Measurements from ENCODE around the gene AGBL1.

AGBL1 gene

DNA sequence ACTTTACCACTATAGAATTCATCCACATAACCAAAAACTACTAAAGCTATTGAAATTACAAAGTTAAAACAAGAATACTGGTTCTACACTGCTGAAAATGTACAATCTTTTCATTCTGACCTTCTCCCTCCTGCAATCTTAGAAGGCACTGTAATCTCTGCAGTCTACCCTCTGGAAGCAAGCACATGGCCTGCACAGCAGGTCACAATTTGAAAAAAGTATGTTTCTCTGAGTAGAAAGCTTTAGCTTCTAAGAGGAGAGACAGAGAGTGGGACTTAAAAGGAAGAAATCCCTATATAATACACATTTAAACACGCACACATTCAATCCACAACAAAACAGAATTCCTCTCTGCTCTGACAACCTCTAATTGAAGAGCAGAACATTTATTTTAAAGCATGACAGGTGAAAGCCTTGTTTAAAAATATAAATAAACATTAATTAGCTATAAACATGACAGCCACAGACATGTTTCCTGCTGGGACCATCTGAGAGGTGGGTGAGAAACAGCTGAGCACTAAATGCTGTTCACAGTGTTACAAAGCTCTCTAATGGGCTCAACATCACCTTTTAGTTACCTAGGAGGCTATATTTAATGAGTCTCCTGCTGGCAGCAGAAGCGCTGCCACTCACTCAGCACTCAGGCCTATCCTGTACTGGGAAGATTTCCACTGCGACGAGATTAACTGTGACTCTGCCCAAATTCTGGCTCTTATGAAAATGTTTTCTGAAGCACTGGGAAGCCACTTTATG is 447.4 kb downstream of the AGBL1 start:
- TF ChIP-seq FOXM1 (IDR thresholded peaks at IDR 0.05; ENCODE audit: borderline replicate concordance, low read depth) (no peak), TAF1 (IDR thresholded peaks at IDR 0.05; ENCODE audit: low read depth) (no peak), YY1 (IDR thresholded peaks at IDR 0.05; ENCODE audit: low read depth) (no peak), CREB1 (IDR thresholded peaks at IDR 0.05; ENCODE audit: low read depth) (no peak), TCF12 (IDR thresholded peaks at IDR 0.05; ENCODE audit: low read depth) (no peak), NFIC (IDR thresholded peaks at IDR 0.05) (no peak), TEAD4 (IDR thresholded peaks at IDR 0.05) (no peak), ZBTB7A (IDR thresholded peaks at IDR 0.05; ENCODE audit: low read depth) (no peak), RAD21 (IDR thresholded peaks at IDR 0.05; ENCODE audit: low read depth) (no peak)
- TF ChIP-seq, protein P1, sequence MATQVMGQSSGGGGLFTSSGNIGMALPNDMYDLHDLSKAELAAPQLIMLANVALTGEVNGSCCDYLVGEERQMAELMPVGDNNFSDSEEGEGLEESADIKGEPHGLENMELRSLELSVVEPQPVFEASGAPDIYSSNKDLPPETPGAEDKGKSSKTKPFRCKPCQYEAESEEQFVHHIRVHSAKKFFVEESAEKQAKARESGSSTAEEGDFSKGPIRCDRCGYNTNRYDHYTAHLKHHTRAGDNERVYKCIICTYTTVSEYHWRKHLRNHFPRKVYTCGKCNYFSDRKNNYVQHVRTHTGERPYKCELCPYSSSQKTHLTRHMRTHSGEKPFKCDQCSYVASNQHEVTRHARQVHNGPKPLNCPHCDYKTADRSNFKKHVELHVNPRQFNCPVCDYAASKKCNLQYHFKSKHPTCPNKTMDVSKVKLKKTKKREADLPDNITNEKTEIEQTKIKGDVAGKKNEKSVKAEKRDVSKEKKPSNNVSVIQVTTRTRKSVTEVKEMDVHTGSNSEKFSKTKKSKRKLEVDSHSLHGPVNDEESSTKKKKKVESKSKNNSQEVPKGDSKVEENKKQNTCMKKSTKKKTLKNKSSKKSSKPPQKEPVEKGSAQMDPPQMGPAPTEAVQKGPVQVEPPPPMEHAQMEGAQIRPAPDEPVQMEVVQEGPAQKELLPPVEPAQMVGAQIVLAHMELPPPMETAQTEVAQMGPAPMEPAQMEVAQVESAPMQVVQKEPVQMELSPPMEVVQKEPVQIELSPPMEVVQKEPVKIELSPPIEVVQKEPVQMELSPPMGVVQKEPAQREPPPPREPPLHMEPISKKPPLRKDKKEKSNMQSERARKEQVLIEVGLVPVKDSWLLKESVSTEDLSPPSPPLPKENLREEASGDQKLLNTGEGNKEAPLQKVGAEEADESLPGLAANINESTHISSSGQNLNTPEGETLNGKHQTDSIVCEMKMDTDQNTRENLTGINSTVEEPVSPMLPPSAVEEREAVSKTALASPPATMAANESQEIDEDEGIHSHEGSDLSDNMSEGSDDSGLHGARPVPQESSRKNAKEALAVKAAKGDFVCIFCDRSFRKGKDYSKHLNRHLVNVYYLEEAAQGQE (IDR thresholded peaks at IDR 0.05; ENCODE audit: low read depth) = no peak
- TF ChIP-seq, protein P2, sequence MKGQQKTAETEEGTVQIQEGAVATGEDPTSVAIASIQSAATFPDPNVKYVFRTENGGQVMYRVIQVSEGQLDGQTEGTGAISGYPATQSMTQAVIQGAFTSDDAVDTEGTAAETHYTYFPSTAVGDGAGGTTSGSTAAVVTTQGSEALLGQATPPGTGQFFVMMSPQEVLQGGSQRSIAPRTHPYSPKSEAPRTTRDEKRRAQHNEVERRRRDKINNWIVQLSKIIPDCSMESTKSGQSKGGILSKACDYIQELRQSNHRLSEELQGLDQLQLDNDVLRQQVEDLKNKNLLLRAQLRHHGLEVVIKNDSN (IDR thresholded peaks at IDR 0.05) = no peak

DNA sequence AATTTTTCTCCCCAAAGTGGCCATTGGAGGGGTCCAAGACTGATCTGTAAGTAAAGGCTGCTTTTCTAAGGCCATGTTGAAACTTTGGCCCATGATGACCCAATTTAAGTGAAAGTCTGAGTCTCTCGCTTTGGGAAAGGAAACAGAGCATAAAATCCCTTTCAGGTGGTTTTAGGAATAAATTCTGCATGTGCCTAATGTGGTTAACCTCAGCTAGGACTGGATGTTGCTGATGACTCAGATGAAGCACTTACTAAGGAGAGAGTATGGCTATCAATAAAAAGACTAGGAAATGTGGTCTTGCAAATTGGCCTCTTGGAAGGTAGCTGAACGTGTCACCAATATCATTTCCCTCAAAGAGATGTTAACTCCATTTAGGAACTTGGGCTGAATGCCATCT is 458.5 kb downstream of the AGBL1 start:
- TF ChIP-seq EP300 (IDR thresholded peaks at IDR 0.05; ENCODE audit: borderline replicate concordance) (no peak), EGR1 (IDR thresholded peaks at IDR 0.05) (no peak), FOXM1 (IDR thresholded peaks at IDR 0.05; ENCODE audit: borderline replicate concordance, low read depth) (no peak), TAF1 (IDR thresholded peaks at IDR 0.05; ENCODE audit: low read depth) (no peak), YY1 (IDR thresholded peaks at IDR 0.05; ENCODE audit: low read depth) (no peak), TCF12 (IDR thresholded peaks at IDR 0.05; ENCODE audit: low read depth) (no peak), ZBTB7A (IDR thresholded peaks at IDR 0.05; ENCODE audit: low read depth) (no peak)
- TF ChIP-seq, protein P1 (IDR thresholded peaks at IDR 0.05; ENCODE audit: low read depth) = no peak

DNA sequence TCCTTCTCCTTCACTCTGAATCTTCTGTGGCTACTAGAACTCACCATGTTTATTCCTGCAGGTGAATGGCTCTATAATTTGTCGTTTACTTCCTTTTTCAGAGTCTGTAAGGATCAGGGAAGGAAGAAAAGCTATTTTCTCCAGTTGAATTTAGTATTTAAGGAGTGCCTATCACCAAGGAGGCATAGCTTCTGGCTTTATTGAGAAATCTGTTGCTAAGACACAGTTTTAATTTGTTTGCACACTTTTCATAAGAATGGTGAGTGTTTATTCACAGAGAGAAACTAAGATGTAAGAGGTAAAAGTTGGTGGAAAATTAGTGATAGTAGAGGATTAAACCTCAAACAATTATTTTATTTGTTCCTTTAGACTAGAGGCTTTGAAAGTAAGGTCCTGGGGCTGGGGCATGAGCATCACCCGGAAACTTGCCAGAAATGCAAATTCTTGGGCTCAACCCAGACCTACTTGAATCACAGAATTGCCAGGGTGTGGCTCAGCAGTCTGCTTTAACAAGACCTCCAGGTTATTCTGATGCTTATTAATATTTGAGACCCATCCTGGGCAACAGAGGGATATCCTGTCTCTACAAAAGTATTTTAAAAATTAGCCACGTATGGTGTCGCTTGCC is 461.3 kb downstream of the AGBL1 start:
- no peak for TF ChIP-seq TEAD4 (IDR thresholded peaks at IDR 0.05)
- TF ChIP-seq CREB1 (IDR thresholded peaks at IDR 0.05; ENCODE audit: low read depth) = no peak
- TF ChIP-seq TCF12 (IDR thresholded peaks at IDR 0.05; ENCODE audit: low read depth) = no peak
- no peak for TF ChIP-seq NFIC (IDR thresholded peaks at IDR 0.05)
- TF ChIP-seq CEBPB (IDR thresholded peaks at IDR 0.05) = no peak
- no peak for TF ChIP-seq RAD21 (IDR thresholded peaks at IDR 0.05; ENCODE audit: low read depth)
- TF ChIP-seq, protein P3, sequence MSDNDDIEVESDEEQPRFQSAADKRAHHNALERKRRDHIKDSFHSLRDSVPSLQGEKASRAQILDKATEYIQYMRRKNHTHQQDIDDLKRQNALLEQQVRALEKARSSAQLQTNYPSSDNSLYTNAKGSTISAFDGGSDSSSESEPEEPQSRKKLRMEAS (IDR thresholded peaks at IDR 0.05) = no peak
- TF ChIP-seq, protein P1 (IDR thresholded peaks at IDR 0.05; ENCODE audit: low read depth) = no peak
- no peak for TF ChIP-seq EGR1 (IDR thresholded peaks at IDR 0.05)
- TF ChIP-seq EP300 (IDR thresholded peaks at IDR 0.05; ENCODE audit: borderline replicate concordance) = no peak
- no peak for TF ChIP-seq FOXM1 (IDR thresholded peaks at IDR 0.05; ENCODE audit: borderline replicate concordance, low read depth)
- TF ChIP-seq TAF1 (IDR thresholded peaks at IDR 0.05; ENCODE audit: low read depth) = no peak
- no peak for TF ChIP-seq YY1 (IDR thresholded peaks at IDR 0.05; ENCODE audit: low read depth)
- TF ChIP-seq, protein P2 (IDR thresholded peaks at IDR 0.05) = no peak
- no peak for TF ChIP-seq ZBTB7A (IDR thresholded peaks at IDR 0.05; ENCODE audit: low read depth)

DNA sequence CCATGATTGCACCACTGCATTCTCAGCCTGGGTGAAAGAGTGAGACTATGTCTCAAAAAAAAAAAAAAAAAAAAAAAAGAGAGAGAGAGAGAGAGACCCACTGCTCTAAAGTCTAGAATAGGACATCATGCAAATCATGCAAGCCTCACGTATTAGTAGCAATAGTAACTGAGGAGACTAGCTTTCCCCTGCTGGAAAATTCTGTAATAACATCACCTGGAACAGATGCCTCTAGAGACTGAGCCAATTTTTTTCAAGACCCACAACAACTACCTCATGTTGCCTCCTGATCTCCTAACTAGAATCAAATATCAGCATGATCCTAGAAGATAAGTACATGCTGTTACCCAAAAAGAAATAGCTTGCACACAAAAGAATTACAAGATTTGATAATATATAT is 461.9 kb downstream of the AGBL1 start:
- no peak for TF ChIP-seq TCF12 (IDR thresholded peaks at IDR 0.05; ENCODE audit: low read depth)
- no peak for TF ChIP-seq TEAD4 (IDR thresholded peaks at IDR 0.05)
- no peak for TF ChIP-seq TAF1 (IDR thresholded peaks at IDR 0.05; ENCODE audit: low read depth)
- TF ChIP-seq, protein P2 (IDR thresholded peaks at IDR 0.05) = no peak
- TF ChIP-seq, protein P1 (IDR thresholded peaks at IDR 0.05; ENCODE audit: low read depth) = no peak
- no peak for TF ChIP-seq YY1 (IDR thresholded peaks at IDR 0.05; ENCODE audit: low read depth)
- no peak for TF ChIP-seq RAD21 (IDR thresholded peaks at IDR 0.05; ENCODE audit: low read depth)
- no peak for TF ChIP-seq CREB1 (IDR thresholded peaks at IDR 0.05; ENCODE audit: low read depth)
- TF ChIP-seq FOXM1 (IDR thresholded peaks at IDR 0.05; ENCODE audit: borderline replicate concordance, low read depth) = no peak
- no peak for TF ChIP-seq NFIC (IDR thresholded peaks at IDR 0.05)
- no peak for TF ChIP-seq EP300 (IDR thresholded peaks at IDR 0.05; ENCODE audit: borderline replicate concordance)
- no peak for TF ChIP-seq ZBTB7A (IDR thresholded peaks at IDR 0.05; ENCODE audit: low read depth)
- TF ChIP-seq CEBPB (IDR thresholded peaks at IDR 0.05) = no peak
- no peak for TF ChIP-seq EGR1 (IDR thresholded peaks at IDR 0.05)
- TF ChIP-seq, protein P3 (IDR thresholded peaks at IDR 0.05) = no peak

Data from Ishikawa (cell line).